T-helper 1 cell (primary cell): ENCODE results near the gene COL25A1.
A peak's percentile ranks its signal among the peaks of the same experiment; 100 is the strongest.

ENCODE experiments used
- DNase-seq, 5 donors: peaks; one replicate each; pipeline ENCODE4 v3.0.0-alpha.2; 2012 to 2020

COL25A1 gene

DNA sequence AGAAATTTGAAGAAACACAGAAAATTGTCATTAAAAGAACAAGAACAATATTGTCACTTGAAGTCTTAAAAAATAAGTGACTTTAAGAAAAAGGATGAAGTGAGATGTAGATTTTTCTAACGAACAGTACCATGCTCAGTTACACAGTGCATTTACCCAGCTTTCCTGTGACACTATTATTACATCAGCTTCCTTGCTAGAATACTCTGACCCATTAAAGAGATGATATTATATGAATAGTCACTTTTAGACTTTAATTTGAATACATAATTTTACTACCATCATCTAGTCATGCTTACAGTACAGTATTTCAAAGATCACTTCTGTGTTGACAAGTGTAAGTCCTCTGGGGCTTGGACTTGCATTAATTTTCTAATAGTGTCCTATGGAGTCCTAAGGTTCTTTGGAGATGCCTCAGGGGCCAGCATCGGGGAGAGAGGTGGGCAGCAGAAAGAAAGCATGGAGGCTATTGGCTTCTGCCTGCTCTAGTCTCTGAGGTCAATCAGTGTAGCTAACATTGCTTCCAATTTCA lies 10.7 kb downstream of the COL25A1 start:
- DNase-seq = no peak

DNA sequence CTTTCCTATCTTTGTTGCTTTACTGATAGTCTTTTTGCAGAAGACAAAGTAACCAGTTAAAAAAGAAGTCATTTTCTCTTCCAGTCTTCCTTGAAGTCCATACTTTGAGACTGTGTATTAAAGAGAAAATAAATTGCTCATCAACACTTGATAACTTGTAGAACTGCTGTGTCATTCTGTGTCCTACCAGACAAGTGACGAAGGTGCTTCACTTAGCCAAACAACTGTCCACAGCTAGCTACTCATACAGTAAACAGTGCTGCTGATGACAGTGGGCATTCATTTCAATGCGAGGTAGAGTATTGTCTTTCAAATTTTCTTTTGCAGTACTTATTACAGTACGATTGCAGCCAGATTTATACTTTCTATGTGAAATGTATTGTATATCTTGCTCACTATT lies 11.5 kb downstream of the COL25A1 start:
- DNase-seq = no peak

DNA sequence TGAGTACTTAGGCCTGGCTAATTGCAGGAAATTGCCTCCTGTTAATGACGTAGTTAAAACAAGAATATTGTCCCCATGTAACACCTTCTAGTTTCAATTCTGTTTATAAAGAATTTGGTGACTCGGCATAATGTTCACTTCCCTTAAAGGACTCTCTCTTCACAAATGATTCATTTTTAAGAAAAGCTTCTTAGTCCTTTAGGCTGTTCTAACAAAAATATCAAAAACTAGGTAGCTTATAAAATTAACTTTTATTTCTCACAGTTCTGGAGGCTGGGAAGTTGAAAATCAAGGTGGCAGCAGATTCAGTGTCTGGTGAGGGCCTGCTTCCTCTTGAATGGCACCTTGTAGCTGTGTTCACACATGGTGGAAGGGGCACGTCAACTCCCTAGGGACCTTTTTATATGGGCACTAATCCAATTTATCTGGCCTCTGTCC lies 23.8 kb downstream of the COL25A1 start:
- DNase-seq = peak in 1 of 5 donors; percentile 53

DNA sequence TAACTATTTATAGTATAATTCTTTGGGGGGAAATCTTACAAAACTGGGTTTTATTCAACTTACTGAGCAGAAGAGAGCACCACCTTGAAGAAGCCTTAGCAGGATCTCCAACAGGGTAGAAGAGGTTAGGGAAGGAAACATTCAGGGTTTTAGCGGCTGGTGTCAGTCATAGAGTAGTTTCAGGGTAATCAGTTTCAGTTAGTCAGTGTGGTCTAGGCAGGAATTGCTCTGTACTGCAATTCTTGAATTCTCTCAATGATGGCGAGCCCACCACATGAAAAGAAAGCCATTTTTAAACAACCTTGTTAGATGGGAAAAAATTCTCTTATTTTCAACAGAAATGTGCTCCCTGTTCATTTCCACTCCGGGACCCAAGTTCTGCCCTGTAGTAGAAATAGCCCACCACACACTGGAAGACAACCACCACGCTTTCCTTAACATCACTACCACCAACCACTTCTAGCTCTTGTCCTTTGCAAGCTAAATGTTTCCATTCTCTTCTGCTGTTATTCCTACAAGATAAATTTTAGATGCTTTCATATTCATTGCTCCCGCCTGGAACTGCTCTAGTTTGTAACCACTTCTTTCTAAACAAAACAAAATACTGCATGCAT lies 25.9 kb downstream of the COL25A1 start:
- peak in 1 of 5 donors; percentile 52 for DNase-seq

DNA sequence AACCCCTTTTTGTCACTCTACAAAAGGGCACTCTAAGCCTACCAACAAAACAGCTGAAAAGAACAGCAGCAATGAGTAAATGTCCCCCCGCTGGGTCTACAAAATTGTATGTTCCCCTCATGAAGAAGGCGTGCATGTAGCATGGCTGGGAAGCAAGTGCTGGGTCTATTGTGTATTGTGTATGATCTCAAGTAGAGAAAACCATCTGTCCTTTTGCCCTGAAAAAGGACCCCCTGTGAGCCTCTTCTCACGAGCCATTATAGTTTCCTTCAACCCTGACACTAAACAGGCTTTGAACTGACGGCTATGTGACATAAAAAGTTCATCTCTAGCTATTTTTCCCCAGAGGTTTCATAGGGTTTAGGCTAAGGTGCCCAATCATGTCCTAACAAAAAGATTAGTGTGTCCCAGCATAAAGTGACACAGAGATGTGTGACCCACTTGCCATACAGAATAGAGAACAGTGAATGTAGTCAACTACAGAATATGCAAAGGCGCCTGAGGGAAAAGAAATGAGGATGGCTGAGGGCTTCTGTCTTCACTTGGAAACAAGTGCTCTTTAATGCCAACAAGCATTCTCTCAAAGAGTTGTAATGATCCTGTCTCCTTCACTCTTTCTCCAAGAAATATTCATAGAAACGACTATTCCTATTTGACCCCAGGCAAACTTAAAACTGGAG lies 27.3 kb downstream of the COL25A1 start:
- DNase-seq = no peak

DNA sequence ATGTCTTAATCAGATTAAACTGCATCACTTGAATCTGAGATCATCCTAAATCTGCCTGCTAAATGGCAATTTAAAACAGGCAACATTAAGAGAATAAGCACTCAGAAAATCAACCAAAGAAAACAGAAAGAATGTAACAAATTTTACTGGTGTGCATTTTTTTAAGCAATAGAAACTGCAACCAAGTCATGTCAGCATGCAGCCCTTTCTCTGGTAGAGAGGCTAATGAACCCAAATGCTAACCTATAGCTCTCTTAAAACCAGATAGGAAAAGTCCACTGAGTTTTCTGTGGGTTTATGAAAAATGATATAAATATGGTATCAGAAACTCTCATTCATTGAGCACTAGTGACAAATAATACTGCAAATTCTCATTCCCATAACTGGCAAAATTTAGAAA lies 35.6 kb downstream of the COL25A1 start:
- DNase-seq = no peak

DNA sequence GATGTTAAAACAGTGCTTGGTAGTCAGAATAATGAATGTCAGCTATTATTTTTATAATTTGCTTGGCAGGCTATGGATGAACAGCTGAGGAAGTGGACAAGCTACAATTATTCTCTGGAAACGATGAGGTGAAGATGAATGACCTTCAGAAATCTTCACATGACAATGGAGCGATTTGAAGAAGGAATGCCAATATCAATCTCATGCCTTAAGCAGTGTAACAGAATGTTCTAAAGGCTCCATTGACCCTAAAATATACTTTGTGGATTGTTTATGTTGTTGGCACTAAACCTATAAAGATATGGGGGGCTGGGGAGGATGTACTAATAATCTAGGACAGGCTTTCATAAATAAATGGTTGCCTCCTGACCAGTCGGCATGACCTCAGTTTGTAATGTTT lies 36.2 kb downstream of the COL25A1 start:
- DNase-seq = no peak

DNA sequence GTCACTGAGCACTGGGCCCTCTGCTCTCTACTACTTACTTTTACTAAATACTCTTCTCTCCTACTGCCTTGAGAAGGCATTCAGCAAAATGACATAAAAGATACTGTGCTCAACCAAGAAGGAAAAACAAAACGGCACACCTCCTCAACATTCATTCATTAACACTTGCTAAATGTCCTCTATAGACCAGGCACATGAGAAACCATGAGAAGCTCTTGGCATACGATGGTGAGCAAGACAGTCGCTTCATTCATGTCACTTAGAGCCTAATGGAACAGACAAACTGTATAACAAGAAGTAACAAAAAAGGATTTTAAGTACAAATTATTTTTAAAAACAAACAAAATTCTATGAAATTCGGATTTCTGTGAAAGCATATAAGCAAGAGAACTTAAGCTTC lies 38.7 kb downstream of the COL25A1 start:
- no peak for DNase-seq

DNA sequence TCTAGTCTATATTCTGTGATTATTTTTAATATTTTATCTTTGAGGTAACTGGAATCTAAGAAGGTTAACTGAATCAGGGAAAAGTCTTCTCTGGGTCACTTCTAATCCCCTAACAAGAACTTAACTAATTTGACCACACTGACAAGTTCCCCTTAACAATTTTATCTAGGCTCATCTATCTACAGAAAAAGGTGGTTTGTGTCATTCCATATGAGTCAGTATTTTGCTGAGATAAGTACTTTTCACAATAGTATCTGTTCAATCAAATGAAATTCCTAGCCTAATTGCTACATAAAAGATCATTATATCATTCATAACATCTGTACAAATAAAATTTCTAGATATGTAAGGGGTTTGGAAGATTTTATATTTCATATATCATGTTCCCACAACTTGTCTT lies 45.6 kb downstream of the COL25A1 start:
- DNase-seq = no peak

DNA sequence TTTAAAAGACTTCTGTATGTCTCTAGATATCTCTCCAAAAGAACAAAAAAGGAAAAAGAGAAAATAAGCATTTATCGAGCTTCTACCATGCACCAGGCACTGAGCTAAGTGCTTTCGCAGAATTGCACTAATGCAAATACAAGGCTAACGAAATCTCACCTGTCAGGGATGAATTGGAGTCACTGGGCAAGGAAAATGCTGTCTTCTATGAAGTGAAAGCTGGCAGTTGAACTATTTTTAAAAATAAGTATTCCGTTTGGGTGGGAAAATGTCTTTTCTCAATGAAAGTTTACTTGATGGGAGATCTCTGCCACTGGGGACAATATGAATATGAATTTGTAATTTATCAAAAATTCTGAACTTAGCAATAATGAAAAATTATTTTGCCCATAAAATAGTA lies 47.6 kb downstream of the COL25A1 start:
- DNase-seq = no peak

DNA sequence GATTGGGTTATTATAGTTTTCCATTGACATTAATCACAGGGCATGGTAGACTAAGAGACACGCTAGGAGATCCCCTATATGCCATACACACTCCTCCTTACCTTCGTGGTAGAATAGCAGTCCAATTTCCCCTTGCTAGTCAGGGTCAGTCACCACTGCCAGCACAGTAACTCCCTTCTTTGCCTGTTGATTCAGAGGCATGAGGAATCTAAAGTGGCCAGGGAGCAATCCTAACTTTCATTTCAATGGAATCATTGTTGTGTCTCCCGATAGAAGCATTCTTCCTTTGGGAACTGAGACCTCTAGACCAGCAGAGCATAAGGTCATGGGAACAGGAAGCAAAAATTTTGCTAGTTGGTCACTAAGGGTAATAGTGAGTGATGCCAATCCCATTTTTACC lies 51.1 kb downstream of the COL25A1 start:
- no peak for DNase-seq

DNA sequence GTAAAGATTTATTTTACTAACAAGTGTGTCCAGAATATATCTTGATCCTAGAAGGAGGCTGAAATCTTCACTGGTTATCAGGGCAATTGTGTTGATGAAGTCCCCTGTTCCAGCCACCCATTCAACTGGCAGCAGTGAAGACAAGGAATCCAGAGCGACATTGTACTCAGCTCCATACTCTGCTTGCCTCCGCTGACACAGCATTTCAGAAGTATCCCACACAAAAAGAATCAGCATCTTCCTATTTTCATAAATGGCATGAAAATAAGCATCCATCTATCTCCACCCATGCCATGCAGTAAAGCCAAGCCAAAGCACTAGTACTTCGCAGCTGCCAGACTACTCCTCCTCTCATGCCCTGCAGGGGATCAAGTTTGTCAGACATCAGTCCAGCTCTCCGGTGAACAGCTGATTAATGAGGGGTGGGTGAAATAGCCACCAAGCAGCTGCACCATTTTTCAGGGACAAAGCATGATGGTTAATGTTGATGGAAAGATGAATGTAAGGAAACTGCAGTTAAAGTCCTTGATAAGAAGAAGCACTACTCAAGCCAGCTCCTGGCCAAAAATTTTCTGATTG lies 54.0 kb downstream of the COL25A1 start:
- DNase-seq = no peak

DNA sequence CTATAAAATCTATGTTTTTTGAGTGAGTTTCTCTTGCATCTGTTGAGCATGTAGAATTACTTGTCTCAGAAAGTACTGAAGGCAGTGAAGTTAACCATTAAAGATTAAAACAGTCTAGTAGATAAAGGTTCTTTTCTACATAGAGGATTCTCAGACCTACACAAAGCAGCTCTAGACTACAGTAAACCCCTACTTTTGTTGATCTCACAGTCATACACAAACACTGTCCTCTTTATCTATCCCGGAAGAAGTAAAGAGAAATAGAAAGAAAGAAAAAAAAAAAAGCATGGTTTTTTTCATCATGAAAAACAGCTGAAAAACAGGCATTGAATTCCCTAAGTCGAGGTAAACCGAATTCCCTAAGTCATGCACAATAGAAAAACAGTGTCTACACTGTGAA lies 58.6 kb downstream of the COL25A1 start:
- no peak for DNase-seq

DNA sequence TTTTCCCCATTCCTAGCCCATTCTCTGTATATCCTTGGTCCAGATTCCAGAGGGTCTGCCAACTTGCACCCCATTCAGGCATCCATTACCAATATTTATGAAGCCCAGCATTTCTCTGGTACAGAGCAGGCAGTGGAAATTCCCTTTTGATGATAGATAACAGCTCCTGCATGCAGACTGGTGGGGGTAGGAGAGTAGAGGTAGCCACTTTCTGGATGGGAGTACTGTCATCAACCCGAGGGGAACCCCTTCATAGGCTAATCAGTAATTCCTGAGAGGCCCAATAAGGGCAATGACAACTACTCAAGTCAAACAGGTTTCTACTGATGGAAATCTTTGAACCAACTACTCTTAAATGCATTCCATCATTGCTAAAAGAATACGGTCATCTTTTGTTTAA lies 63.7 kb downstream of the COL25A1 start:
- no peak for DNase-seq

DNA sequence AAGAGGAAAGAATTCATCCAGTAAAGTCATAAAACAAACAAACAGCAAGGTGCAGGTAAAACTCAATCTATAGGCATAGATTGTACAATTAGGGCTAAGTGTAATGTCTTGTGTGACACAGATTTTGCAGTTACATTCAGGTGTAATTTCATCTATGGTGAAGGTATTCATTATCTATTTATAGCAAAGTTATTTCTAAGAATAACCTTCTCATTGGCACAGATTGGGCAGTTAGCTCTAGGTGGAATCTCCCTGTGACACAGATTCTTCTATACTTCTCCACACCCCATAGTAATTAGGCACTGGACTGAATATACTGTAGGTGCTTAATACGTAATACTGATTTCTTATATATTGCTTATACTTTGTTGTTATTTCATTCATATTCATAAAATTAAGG lies 66.8 kb downstream of the COL25A1 start:
- no peak for DNase-seq

DNA sequence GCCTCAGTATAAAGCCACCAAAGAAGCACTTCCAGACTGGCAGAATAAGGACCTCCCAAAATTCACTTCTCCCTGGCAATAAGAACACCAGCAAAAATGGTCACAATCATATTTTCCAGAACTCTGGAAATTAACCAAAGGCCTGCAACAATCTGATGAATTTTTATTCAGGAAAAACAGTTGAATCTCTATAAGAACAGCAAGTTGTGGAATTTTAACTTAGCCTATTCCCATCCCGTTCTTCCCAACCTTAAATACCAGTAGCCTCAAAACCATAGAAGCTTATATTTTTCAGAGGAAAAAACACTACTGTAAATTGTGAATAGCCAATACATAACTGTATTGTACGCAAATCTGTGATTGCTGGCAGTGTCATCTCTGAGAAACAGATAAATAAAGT lies 67.9 kb downstream of the COL25A1 start:
- DNase-seq = no peak

DNA sequence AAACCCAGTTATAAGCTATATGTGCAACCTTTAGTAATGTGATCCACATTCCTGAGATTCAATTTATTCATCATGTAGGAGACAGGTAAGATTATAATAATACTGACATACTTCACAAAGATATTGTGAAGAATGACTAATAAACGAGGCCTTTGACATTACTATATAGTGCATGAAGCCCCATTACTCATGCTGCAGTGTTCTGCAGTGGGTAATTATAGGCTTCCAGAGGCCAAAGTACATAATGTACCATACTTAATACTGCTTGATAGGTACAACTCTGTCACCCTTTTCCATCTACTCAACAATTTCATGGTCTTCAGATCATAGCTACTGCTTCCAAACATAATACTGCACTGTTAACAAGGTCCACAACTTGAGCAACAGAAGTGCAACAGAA lies 68.9 kb downstream of the COL25A1 start:
- DNase-seq = no peak

DNA sequence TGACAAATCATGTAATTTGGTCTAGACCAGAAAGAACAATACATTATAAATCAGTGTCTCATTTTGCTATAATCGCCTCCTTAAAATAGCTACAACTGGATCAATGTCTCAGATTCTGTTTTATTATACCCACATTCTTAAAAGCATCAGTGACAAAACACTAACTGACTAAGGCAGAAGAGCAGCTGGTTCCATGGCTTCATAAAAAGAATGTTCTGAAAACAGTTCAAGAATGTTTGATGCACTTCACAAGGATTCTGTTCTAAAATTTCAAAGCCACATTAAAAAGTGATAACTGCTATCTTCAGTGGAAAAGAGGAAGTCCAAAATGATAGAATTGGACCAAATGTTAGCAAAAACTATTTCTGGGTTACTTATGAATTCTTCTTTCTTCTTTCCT lies 69.8 kb downstream of the COL25A1 start:
- no peak for DNase-seq

DNA sequence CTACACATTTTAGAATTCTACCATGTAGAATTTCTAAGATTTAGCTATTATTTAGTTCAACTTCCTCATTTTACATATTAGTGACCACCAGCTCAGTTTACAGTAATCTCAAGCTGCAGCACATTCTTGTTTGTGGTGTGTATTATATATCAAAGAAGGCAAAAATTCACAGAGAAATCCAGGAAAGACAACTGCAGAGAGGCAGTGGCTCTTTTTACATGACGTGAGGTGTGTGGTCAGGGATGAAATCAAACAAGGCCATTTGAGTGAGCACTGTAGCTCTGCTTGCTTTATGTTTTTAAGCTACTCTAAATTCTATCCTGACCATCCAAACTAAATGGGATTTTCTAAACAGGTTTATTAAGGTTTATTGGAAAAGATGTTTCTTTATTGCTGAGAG lies 71.1 kb downstream of the COL25A1 start:
- DNase-seq = no peak

DNA sequence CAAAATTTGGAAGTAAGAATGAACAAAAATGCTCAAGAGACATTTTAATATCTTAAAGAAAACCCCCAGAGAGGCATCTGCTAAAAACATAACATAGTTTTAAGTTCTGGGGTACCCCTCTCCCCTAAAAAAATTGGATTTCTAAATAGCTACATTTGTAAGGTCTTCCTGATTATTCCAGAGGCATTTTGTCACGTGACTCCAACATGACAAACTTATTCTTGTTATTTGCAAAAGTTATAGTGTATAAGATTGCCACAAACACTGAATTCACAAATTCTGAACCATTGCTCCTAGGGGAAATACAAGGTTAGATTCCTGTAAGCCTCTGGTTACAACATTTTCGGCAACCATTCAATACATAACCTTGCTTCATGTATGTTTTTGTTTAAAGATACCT lies 73.4 kb downstream of the COL25A1 start:
- DNase-seq = no peak

DNA sequence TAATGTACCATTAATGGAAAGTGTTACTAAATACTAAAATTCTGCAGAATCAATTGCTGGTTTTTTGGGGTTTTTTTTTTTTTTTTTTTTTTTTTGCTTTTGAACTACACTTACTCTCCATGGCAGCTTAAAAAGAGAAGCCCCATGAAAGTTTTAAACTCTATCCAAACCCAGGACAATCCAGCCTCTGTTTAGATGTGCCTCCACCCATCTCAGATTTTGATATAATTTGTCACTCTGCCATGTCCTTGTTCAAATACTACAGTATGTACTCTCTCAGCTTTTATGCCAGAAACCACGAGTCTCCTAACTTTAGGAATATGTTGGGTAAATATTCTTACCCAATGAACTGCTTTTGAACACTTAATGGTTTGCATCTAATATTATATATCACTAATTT lies 84.2 kb downstream of the COL25A1 start:
- DNase-seq = no peak

DNA sequence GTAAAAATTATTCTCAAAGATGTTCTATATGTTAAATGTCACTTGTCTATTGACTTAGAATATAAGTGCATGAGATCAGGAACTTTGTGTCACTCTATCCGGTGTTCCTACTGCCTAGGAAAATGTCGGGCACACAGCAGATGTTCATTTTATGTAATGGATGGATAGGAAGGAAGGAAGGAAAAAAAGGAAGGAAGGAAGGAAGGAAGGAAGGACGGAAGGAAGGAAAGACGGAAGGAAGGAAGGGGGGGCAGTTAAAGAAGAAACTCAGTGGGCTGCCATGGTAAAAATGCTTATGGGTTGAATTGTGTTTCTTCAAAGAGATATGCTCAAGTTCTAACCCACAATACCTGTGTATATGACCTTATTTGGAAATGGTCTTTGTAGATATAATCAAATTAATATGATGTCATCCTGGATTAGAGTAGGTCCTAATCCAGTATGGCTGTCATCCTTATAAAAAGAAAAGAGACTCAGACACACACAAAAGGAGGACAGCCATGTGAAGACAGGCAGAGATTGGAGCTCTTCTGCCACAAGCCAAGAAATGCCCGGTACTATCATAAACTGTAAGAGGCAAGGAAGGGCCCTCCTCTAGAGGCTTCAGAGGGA lies 86.3 kb downstream of the COL25A1 start:
- DNase-seq = no peak

DNA sequence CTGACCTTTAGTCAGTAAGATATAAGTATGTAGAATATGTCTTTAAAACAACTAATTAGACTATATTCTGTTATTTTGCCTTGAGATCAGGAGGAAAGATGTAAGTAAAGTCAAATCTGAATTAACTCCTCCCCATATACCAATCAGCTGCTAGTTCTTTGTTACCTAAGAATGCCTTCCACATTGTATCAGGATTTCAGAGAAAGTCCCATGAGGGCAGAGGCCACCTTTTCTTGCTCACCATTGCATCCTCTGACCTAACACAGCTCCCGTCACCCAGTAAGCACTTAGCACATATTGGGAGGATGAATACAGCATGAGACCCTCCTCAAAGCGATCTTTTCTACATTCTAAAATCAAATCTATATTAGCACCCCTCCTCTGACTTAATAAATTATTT lies 87.0 kb downstream of the COL25A1 start:
- DNase-seq = no peak
